HG03457 (cell line): Measurements from ENCODE around the gene BRD9.
"Not testable (repeated sequence)": the region's sequence is repeated elsewhere in the genome, so short reads cannot be mapped to it uniquely, and the experiment has no call there.

Source experiments
- ATAC-seq: cut with Tn5 transposase; IDR thresholded peaks from one replicate; pipeline ENCODE4 v1.9.1; 2021; ENCODE audit warnings: moderate number of reproducible peaks; ENCODE audit not compliant: unreplicated experiment

BRD9 gene

DNA sequence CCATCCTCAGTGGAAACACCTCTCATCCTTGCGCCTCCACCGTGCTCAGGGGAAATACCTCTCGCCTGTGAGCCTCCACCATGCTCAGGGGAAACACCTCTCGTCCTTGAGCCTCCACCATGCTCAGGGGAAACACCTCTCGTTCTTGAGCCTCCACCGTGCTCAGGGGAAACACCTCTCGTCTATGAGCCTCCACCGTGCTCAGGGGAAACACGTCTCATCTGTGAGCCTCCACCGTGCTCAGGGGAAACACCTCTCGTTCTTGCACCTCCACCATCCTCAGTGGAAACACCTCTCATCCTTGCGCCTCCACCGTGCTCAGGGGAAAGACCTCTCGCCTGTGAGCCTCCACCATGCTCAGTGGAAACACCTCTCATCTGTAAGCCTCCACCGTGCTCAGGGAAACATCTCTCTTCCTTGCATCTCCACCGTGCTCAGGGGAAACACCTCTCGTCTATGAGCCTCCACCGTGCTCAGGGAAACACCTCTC is 46.0 kb downstream of the BRD9 start:
- not testable (repeated sequence) for ATAC-seq

DNA sequence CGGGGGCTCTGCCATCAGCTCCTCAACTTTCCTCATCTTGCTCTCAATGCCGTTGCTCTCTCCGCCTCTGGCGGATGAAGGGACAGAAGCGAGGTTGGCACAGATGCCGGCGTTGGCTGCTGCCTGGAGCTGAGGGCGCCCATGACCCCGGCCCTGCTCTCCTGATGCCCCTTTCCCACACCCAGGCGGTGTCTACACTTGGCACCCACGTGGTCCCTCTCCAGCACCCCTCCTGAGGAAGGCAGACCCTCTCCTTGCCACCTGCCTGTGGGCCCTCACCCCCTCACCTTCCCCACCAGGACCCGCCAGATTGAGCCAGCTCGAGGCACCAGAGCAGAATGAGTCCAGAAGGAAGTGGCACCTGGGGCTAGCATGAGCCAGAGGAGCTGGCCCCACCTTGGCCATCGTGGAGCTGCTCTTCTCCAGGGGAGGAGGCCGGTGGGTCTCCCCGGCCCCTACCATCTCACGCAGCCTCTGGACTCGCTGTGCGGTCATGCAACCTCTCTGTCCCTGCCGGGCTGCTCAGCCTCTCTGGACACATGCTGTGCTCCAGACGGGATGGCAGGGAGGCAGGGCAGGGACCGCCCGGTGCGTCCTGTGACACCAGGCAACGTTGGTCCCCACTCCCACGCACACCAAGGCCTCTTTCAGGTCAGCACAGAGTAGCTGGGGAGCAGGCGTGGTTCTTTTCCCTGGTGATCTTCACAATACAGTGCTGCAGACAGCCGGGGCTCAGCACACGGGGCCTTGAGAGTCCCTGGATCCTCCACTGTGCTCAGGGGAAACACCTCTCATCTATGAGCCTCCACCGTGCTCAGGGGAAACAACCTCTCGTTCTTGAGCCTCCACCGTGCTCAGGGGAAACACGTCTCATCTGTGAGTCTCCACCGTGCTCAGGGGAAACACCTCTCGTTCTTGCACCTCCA is 46.7 kb downstream of the BRD9 start:
- ATAC-seq = not testable (repeated sequence)

DNA sequence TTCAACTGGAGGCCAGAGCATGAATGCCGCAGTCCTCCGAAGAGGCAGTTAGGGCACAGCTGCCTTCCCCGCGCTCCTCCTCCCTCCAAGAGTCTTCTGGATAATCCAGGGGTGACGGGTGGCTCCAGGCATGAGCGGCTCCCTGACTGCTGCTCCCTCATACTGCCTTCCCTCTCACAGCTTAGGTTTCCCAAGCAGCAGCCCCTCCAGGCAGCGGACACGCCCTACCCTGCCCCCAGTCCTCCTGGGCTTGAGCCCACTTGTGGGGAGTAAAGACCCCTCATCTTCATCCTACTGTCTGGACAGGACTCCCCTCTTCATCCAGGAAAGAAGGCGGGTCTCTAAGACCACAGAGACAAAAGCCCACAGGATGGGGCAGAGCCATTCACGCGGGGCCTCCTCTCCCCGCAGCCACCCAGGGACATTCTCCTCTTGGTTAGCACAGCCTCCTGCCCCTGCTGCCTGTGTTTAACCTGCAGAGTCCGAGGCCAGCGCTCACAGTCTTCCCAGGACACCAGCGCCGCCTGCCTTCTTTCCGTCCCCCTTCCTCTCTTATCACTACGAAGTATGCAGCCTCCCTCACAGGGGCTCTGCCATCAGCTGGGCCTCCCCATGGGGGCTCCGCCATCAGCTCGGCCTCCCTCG is 47.4 kb downstream of the BRD9 start:
- ATAC-seq = not testable (repeated sequence)

DNA sequence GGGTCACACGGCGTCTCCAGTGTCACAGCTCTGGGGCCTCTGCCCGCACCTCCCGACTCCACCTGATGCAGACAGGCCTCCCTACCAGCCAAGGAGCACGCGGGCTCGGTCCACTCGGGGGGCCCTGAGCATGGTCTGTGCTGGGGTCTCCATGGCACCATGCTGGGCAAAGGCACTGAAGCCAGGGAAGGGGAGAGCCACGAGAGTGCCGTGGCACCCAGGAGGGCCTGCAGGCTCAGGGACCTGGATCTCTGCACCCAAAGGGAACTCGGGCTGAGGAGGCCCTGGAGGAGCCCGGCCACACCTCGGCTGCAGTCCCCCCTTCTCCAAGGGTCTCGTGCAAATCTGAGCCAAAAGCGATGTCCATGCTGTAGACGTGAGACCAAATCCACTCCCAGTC is 48.2 kb downstream of the BRD9 start:
- ATAC-seq = not testable (repeated sequence)

DNA sequence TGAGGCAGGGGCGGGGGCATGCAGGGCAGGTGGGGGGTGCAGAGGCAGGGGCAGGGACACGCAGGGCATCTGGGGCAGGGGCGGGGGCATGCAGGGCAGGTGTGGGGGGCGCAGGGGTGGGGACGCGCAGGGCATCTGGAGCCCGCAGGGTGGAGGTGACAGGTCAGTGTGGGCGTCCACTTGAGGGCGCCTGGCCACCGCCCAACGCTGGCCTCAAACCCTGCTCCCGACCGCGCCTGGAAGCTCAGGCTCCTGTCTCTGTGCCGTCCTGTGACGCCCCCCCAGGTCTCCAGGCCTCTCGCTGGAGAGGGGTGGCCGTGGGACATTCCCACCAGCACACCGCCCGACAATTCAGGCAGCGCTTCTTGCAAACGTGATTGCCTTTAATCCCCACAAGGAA is 48.7 kb downstream of the BRD9 start:
- ATAC-seq = not testable (repeated sequence)

DNA sequence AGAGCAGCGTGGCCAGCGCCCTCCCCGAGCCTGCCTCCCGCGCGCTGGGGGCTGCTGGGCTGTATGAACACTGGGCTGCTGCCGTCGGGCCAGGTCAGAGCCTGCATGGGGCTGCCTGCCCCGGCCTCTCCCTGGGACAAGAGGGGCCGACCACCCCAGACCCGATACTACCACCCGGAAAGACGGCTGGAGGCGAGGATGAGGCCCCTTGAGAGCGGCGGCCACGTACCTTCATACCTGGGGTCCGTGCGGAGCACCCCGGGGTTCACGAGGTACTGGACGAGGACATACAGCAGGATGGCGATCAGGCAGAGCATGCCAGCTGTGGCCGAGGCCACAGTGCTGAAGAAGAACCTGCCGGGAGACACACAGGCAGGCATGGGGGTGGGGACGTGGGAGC is 49.2 kb downstream of the BRD9 start:
- not testable (repeated sequence) for ATAC-seq

DNA sequence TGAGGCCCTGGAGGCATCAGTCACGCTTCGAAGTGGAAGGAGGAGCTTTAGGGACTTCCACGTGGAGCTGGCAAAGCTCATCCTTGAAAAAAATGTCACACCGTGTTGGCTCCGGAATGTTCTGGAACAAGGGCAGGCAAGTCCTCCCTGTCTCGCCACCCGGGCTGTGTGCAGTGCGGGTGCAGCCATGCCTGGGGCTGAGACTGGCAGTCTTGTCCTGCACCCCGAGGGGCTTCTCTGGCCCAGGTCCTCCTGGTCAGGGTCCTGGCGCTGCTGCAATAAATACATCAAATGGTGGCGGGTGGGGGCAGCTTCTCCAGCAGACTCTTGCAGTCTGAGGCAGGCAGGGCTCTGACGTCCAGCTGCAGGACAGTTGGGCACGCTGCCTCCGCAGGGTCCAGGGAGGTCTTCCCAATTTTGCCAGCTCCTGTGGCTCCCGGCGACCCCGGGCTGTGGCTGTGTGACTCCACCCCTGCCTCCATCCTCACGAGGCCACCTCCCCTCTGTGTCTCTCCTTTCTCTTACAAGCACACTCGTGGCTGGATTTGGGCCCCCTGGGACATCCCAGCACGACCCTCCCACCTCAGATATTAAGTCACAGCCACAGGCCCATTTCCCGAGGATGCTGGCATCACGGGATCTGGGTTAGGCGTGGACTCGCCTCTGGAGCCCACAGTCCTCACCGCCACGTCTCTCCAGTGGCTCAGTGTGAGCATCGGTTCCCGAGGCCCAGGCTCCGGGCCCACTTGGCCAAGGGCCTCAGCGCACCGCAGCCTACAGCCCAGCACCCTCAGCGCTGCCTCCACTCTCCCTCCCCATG is 50.0 kb downstream of the BRD9 start:
- not testable (repeated sequence) for ATAC-seq

DNA sequence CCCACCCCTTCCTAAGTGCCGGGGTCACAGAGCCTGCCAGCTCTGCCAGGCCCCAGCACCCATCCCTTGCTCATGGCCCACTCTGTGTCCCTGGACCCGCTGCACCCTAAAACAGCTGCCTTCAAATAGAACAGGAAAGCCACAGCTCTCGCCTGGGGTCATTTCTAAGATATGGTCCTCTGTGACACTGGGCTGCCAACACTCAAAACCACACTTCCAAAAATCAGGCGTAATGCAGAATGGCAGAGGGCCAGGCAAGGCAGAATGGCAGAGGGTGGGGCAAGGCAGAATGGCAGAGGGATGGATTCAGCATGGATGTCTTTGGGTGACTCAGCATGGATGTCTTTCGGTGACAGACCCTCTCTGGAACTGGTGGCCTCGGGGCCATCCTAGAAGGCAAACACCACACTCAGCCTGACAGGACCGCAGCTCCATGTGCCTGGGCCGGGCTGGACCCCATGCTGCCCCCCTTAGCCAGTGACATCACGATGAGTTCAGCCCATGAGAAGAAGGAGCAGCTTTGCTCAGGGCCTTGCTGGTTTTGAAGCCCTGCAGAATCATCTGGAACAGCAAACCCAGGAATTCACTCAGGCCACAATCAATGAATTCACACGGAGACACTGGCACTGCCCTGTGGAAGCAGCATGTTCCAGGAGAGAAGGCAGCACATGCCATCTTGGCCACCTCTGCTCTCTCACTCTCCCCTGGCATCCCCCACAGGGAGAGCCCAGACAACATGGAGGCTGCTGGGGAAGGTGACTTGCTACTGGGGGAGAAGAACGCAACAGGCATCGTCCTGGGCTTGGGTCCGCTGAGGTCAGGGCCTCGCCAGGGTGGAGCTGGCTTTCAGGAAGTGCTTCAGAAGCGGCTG is 50.8 kb downstream of the BRD9 start:
- not testable (repeated sequence) for ATAC-seq

DNA sequence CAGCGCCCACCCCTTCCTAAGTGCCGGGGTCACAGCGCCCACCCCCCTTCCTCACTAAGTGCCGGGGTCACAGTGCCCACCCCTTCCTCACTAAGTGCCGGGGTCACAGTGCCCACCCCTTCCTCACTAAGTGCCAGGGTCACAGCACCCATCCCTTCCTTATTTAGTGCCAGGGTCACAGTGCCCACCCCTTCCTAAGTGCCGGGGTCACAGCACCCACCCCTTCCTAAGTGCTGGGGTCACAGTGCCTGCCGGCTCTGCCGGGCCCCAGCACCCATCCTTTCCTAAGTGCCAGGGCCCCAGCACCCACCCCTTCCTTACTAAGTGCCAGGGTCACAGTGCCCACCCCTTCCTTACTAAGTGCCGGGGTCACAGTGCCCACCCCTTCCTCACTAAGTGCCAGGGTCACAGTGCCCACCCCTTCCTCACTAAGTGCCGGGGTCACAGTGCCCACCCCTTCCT is 51.6 kb downstream of the BRD9 start:
- not testable (repeated sequence) for ATAC-seq

DNA sequence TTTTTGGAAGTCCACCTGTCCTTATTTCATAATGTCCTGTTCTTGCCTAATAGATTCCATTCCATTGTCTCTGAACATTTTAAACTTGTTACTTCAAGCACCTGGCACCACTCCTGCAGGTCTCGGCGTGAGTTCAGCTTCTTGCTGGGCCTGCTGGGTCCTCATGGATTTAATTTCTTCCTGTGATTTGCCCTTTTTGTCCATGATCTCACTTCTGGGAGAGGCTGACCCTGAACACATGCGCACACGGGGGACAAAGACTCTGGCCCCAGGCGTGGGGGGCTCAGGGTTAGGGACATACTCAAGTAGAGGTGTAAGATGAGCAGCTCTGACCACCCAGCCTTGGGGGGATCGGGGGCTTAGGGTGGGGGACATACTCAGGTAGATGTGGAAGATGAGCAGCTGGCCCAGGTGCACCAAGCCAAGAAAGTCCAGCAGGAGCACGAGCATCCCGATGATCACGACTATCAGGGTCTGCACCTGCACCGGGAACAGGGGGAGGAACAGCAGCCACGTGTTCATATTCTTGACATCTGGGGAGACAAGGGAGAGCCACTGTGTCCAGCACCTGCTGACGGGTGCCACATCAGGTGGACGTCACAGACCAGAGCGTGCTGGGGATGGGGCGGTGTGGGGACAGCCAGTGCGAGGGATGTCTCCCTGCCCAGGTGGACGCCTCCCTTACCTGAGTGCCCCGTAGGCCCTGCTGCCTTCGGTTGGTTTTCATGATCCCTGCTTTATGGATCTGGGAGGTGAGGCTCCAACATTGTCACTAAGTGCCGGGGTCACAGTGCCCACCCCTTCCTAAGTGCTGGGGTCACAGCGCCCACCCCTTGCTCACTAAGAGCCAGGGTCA is 52.3 kb downstream of the BRD9 start:
- ATAC-seq = not testable (repeated sequence)

DNA sequence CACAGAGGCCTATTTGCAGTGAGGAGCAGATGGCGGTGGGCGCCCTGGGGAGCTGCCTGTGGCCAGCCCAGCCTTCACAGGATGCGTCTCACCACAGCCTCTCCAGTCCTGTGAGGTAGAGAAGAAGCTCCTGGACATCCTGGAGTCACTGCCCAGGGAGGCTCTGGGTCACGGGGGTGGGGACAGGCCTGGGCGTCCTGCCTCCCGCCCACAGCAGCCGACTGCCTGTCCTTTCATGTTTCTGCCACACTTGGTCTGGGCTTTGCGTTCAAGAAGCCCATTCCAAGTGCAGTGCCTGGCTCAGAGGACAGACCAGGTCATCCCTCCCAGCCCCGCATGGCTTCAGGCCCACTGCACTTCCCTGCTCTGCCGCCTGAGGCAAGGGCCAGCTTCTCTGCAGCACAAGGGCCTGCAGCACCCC is 54.2 kb downstream of the BRD9 start:
- ATAC-seq = not testable (repeated sequence)

DNA sequence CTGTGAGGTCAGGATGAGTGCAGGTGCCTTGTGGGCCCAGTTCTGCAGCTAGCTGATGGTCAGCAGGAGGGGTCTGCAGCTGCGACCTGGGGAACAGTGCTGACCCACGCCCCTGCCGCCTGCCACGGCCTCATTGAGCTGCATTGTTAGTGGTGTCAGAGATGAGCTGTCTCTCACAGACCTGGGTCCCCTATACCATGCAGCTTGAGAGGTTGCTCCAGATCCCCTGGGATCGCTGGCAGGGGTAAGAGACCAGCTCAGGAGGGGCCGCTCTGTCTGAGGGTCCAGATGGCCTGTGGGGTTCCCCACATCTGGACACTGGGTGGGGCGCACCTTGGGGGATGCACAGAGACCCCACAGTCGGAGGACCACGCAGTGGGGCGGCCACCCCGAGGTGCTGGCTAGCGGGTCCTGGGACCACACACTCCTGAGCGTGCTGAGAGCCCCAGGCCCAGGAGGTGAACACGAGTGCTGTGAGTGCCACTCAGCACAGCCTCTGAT is 54.9 kb downstream of the BRD9 start:
- not testable (repeated sequence) for ATAC-seq

DNA sequence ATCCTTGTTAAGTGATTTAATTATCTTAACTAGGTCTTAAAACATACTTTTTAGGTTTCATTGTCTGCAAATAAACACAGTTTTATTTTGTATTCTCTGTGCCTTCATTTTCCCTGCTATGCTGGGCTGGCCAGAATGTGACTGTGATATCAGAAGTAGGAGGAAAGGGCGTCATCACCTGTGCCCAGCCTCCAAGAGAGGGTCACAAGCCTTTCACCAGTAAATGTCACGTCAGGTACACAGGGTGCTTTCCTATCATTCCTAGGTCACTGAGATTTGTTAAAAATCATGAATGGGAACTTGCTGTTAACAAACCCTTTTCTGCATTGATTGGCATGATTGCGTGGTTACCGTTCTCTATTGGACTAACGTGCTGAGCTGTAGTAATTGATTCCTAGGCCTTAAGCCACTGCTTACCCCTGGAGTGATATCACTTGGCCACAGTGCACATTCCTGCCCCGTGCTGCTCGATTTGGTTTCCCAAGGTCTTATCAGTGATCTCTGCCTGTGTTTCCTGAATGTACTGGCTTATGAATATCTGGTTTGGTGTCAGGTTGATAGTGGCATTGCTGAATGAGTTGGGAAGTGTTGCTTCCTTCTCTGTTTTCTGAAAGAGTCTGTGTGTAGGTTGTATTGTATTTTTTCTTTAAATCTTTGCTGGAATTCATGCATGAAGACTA is 56.5 kb downstream of the BRD9 start:
- ATAC-seq = not testable (repeated sequence)

DNA sequence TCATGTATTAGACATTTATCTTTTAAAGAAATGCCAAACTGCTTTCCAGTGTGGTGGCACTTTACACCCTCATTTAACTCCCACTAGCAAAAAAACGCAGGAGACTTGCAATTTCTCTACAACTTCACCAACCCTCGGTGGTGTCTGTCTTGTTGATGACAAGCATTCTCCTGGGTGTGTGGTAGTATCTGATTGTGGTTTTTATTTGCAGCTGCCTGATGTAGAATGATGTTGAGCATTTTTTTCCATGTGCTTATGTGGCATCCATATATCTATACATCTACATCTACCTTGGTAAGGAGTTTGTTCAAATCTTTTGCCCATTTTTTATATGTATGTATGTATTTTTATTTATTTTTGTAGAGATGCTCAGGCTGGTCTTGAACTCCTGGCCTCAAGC is 58.6 kb downstream of the BRD9 start:
- not testable (repeated sequence) for ATAC-seq

DNA sequence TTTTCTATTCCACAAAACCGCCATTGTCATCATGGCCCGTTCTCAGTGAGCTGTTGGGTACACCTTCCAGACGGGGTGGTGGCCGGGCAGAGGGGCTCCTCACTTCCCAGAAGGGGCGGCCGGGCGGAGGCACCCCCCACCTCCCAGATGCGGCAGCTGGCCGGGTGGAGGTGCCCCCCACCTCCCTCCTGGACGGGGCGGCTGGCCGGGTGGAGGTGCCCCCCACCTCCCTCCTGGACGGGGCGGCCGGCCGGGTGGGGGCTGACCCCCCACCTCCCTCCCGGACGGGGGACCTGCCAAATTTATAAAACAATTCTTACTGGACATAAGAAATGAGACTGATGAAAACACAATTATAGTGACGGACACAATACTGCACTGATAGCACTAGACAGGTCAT is 64.4 kb downstream of the BRD9 start:
- not testable (repeated sequence) for ATAC-seq

DNA sequence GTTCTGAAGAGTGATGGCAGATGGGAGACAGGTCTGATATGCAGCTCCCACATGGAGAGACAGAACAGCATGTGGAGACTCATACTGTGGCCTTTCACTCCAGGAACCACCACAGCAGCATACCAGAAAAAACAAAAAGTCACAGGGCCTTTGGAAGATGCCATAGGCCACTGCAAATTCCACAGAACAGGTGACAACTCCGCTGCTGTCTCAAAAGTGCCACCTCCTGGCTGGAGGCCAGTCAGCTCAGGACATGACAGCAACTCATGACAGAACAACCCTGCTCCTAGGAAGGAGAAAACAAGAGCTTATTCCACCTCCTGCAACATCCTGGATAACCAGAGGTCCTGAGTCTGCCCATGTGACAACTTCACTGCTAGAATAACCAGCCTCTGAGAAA is 67.1 kb downstream of the BRD9 start:
- ATAC-seq = not testable (repeated sequence)

DNA sequence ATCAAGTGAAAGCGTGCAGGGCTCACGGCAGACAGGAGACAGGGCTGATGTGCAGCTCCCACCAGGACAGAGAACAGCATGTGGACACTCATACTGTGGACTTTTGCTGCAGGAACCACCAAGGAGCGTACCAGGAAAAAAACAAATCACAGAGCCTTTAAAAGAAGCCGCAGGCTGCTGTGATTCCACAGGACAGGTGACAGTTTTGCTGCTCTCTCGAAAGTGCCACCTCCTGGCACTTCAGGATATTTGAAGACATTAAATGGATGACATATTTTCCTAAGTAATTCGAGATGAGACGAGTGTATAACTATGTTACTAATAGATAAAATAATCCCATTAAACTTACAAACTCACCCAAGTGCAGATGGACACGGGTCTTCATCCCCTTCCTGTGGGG is 71.1 kb downstream of the BRD9 start:
- no peak for ATAC-seq

DNA sequence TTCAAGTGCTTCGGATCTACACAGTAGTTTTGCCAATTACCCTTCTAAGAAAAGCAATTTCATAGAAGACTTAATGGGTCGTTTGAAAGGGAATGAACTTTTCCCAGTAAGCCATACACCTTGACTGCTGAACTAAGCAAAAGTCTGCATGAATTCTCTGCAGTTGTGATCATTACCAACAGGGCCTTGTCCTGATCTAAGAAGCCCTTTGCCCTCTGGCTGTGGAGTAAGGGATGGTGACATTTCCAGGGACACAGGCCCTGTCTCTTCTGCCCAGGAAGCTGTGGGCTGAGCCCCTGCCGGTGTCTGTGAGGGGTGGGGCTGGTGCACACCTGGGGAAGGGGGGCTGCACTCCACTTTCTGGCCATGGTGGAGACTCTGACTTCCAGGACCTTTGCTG is 72.4 kb downstream of the BRD9 start:
- ATAC-seq = no peak
